COLO668 (cell line): Measurements from ENCODE around the gene INF2.
A peak's percentile ranks its signal among the peaks of the same experiment; 100 is the strongest.

ENCODE experiments used
- DNase-seq: peaks from one replicate; lab custom pipeline; 2025; ENCODE audit not compliant: unreplicated experiment; lab: John Stamatoyannopoulos, UW

INF2 gene

DNA sequence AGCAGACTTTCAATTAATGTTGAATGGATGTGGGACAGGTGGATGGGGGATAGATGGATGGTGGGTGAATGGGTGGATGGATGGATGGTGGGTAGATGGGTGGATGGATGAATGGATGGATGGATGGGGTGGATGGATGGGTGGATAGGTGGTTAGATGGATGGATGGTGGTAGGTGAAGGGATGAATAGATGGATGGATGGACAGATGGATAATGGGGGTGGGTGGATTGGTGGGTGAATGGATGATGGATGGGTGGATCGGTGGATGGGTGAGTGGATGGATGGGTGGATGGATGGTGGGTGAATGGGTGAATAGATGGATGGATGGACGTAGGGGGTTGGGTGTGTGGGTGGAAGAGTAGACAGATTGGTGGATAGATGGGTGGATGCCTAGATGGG lies 14.0 kb upstream of the INF2 start:
- no peak for DNase-seq

- no peak for DNase-seq
These were observed 13.2 kb upstream of the INF2 start for GRCh38 chr14:104676130-104676693.

DNA sequence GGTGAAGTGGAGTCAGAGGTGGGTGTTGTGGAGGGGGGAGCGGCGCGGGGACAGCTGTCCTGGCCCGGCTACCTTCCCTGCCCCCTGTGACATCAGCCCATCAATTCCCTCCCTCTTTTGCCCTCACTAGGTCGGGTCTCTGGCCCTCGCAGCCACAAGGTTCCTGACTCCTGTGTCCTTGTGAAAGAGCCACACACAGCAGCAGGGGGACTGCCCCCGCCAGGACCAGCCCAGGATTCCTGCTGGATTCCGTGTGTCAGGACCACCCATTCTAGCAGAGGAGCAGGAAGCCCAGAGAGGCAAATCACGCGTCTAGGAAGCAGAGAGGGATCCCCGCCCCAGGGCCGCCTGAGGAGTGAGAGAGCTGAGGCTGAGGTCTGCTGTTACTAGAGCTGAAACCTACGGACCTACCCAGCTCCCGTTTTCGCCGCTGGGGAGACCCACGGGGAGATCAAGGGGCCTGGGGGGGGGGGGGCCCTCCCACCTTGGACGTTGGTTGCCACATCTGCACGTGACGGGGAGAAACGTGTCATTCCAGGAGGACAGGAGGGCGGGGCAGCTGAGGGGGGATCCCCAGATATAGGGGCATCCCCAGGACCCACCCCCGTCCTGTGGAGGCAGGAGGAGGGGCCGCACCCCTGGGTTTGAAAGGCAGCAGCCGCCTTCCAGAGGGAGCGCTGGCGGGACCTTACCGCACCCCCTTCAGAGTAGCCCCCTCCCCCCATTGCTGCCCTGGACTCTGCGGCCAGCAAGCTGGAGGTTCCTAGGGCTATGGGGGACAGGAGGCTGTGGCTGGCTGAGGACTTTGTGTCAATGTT lies 12.5 kb upstream of the INF2 start:
- no peak for DNase-seq

DNA sequence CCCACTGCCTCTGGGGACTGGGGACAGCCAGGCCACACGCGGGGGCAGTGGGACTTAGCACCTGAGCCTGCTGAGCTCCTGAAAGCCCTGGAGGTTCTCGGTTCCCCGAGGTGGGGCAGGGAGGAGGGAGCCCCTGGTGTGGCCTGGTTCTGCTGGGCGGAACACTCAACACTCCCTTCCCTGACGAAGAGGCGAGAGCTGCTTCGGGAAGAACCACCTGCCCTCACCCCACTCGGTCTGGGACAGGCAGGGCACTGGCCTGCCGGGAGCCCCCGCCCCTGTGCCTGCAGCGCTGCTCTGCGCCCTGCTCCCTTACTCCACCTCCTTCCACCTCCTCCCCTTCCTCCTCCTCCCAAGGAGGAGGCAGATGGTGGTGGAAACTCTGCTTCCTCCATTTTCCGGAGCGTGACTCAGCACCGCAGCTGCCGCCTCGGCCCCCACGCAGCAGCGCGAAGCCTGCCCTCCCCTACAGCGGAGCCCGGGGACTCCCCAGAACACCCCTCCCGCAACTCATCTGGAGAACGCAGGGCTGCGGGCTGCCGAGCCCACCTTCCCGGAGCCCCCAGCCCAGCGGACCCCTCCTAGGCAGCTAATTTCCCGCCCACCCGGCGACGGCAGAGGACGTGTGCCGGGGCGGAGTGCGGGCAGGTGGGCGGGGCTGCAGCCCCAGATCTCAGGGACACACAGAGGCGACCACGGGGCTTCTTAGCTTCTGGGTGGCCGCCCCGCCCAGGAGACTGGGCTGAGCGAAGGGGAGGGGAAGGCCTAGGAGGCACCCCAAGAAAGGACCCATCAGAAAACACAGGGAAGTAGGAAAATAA lies 11.7 kb upstream of the INF2 start:
- DNase-seq = peak; percentile 60

DNA sequence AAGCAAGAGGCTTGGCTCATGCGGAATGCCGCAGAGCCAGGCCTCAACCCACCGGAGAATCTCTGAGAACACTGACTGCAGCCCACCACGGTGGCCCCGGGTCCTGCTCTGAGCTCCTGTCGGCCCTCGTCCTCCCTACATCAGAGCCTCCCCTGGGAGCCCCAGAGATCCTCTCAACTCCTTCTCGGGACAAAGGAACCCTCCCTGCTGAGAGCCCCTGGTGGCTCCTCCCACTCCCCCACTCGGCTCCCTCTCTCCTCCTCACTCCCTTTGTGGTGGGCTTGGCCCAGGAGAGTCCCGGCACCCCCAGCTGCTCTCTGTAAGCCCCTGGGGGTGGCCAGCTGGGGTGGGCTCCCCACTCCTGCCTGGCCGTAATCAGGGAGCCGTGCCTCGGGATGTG lies 11.1 kb upstream of the INF2 start:
- no peak for DNase-seq

GRCh38 chr14:104678901-104679705 lies 10.3 kb upstream of the INF2 start:
- no peak for DNase-seq

DNA sequence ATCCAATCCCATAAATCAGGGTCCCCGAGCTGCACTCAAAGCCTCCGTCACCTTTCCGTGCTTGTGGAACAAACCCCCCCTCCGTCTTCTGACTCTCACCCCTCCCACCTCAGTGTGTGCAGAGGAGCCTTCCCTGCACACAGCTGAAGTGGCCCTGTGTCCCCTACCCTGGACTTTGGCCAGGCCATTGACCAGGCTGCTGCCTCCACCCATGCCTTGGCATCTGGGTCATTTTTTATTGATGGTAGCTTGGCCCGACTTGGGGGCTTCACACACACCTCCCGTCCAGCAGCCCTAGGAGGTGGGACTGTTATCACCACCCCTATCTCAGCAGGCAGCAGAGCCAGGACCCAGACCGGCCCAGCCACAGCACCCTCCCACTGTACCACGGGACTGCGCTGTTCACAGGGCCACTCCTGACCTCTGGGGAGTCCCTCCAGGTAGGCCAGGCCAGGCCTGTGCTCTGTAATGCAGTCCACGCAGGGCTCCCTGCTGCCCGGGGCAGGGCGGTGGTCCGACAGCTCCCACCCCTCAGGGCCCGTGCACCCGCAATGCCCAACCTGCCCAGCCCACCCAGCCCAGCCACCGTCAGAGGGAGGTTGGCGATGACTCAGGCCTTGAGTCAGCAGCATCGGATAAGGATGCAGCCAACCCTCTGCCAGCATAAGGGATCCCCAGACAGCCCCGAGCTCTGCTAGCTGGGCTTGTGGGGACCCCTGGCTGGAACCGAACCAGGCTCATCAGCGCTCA lies 9.2 kb upstream of the INF2 start:
- DNase-seq = no peak

GRCh38 chr14:104680806-104681688 lies 8.4 kb upstream of the INF2 start:
- DNase-seq = no peak

GRCh38 chr14:104681689-104682074 lies 7.7 kb upstream of the INF2 start:
- DNase-seq = no peak

- no peak for DNase-seq
These were observed 7.3 kb upstream of the INF2 start for GRCh38 chr14:104682107-104682593.

- DNase-seq = no peak
These were observed 5.6 kb upstream of the INF2 start for GRCh38 chr14:104683653-104684448.

DNA sequence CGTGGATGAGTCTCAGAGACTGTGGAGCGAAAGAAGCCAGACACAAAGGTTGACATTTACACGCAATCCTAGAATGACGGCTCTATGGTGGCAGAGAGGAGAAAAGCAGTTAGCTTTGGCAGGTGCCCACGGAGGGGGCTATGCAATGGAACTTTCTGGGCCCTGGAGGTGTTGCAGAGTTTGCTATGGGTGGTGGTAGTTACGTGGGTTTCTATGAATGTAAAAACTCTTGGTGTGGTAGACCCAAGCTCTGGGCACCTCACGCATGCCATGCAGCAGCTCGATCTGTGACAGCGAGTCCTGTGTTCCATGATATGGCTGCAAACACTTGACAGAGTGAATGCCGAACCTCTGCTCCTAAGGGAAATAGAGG lies 5.0 kb upstream of the INF2 start:
- DNase-seq = no peak

DNA sequence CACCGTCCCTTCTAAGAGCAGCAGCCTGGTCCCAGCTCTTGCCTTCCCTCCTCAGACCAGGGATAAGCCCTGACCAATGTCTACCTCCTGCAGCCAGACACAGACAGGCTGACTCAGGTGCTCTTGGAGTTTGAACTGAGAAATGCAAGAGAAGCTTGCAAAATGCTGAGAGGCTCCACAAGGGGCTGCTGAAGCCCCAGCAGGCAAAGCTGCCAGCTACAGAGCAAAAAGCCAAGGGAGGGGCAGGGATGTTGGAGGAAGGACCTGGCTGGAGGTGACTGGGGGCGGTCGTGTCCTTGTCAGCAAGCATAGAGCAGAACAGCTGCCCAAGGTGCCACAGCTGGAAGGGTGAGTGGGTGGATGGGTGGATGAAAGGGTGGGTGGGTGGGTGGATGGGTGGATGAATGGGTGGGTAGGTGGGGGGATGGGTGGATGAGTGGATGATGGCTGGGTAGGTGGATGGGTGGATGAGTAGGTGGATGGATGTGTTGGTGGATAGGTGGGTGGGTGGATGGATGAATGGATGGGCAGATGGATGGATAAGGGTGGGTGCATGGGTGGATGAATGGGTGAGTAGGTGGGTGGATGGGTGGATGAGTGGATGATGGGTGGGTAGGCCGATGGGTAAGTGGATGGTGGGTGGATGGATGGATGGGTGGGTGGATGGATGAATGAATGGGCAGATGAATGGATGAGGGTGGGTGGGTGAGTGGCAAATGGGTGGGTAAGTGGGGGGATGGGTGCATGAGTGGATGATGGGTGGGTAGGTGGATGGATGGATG lies 4.0 kb upstream of the INF2 start:
- no peak for DNase-seq

GRCh38 chr14:104685998-104686610 lies 3.3 kb upstream of the INF2 start:
- no peak for DNase-seq

DNA sequence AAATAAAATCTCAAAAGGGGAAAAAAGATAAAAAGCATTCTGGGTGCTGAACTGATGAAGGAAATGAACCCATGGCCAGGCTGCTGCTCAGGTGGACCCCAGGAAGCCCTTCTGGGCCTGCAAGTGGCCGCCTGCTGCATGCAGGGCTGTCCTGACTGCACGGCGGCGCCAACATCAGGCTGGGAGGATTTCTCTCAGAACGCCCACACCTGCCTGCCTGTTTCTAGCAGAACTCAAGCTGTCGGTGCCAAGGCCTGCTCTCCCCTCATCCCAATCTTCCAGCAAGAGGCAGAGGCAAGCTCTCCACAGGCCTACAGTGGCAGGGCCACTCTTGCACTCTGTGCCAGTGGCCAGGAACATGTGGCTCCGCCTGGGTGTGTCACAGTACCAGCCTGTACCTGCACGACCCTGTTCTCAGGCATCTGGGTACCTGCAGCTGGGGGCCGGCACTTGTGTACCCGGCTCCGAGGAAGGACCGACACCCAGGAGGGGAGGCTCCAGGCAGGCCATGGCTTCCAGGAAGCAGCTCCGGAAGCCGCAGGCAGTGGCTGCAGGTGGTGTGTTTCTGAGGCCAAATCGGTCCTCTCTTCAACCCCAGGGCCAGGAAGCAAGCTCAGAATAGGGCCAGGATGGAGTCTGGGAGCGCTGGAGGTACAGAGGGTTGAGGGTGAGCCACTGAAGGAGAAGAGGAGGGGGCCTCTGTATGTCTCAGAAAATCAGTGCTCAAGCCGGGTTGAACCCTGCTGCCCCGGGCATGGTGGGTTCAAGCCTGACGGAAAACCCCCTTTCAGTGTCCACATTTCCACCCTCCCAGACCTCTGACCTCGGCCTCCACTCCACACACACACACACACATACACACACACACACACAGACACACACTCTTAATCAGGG lies 2.5 kb upstream of the INF2 start:
- DNase-seq = no peak
